ENCODE results near the gene MOV10L1. TPM values are rescaled to one million over a fixed set of nuclear protein-coding genes. Genes with fewer than 3 reads are reported as not detected.

Gene MOV10L1
- total and polyA plus RNA-seq, 9 of the 15 experiments (the other 6 are each of a cell fraction or from before 2014, with no cell fraction given) = 0.06 to 0.43 (median 0.15) TPM

GRCh38 chr22:50119169-50119767 is 29.5 kb downstream of the MOV10L1 start (continued):
- no peak for TF ChIP-seq MTF1 (CRISPR knock-in tag; IDR thresholded peaks at IDR 0.05; ENCODE audit: borderline replicate concordance)
- TF ChIP-seq KLF13 (tag; IDR thresholded peaks at IDR 0.05; ENCODE audit: borderline replicate concordance, low read depth) = no peak
- no peak for TF ChIP-seq NR2C2 (CRISPR knock-in tag; IDR thresholded peaks at IDR 0.05)
- 0 out of 2 replicates have a peak, but pooled peaks have one; percentile 4 for TF ChIP-seq NR2C2 (tag; IDR thresholded peaks at IDR 0.05)
- no peak for TF ChIP-seq SAP30 (IDR thresholded peaks at IDR 0.05; ENCODE audit: borderline replicate concordance, insufficient read depth, low read depth, low read length, poor library complexity, severe bottlenecking)
- no peak for TF ChIP-seq ELF1 (tag; IDR thresholded peaks at IDR 0.05)
- TF ChIP-seq ZNF282 (CRISPR knock-in tag; IDR thresholded peaks at IDR 0.05) = no peak
- TF ChIP-seq ARHGAP35 (IDR thresholded peaks at IDR 0.05; ENCODE audit: partially characterized antibody) = no peak
- TF ChIP-seq ETV1 (tag; conservative IDR thresholded peaks at IDR 0.05; ENCODE audit: low read depth) = no peak
- TF ChIP-seq FUS (optimal IDR thresholded peaks at IDR 0.05; ENCODE audit: low read depth, low read length) = no peak
- no peak for TF ChIP-seq TARDBP (IDR thresholded peaks at IDR 0.05)
- peak; percentile 39; the same call in 1 of the 2 replicates for TF ChIP-seq POLR2G (IDR thresholded peaks at IDR 0.05; ENCODE audit: low read depth, low read length)
- no peak for TF ChIP-seq ELK1 (CRISPR knock-in tag; IDR thresholded peaks at IDR 0.05)
- TF ChIP-seq SRSF3 (IDR thresholded peaks at IDR 0.05; ENCODE audit: insufficient read depth, low read length) = no peak
- TF ChIP-seq GABPA (tag; conservative IDR thresholded peaks at IDR 0.05; ENCODE audit: low read depth) = no peak
- TF ChIP-seq ZNF75A (CRISPR knock-in tag; IDR thresholded peaks at IDR 0.05) = no peak
- TF ChIP-seq ZNF592 (IDR thresholded peaks at IDR 0.05) = peak; percentile 73
- no peak for TF ChIP-seq ARID4B (CRISPR knock-in tag; IDR thresholded peaks at IDR 0.05)
- 0 out of 2 replicates have a peak, but pooled peaks have one; percentile 19 for TF ChIP-seq SMAD4 (CRISPR knock-in tag; conservative IDR thresholded peaks at IDR 0.05)

Measured in K562 (cell line).